IMR-90 (cell line): Measurements from ENCODE around the gene CSRNP3. TPM values are rescaled to one million over a fixed set of nuclear protein-coding genes. Genes with fewer than 3 reads are reported as not detected.

Experiments used
- ATAC-seq: fragments of 200-7000 bp; cut with Tn5 transposase; 2 replicates; pipeline ENCODE4 v1.9.1; 2020; ENCODE audit warnings: low read depth, mild to moderate bottlenecking, moderate library complexity
- BruUV-seq: library from RNA; stranded (reverse); fragments of 400-500 nt; replicated peaks from 2 replicates; lab custom pipeline; 2021; lab: Mats Ljungman, UMichigan
- CTCF ChIA-PET: fragments of 300-600 bp; formaldehyde crosslinking; extraction: SDS; loops from one replicate; lab custom pipeline; 2021; ENCODE audit warnings: antibody characterized with exemption; lab: Yijun Ruan, JAX
- POLR2A ChIA-PET: fragments of 300-600 bp; sonication (Branson Sonifier 250); formaldehyde crosslinking; loops from one replicate; lab custom pipeline; 2022; ENCODE audit warnings: antibody characterized with exemption; ENCODE audit not compliant: unreplicated experiment; lab: Charles Lee
- DNase-seq: peaks from one replicate; pipeline ENCODE4 v3.0.0; 2013
- H2AFZ ChIP-seq: replicated peaks from 2 replicates; pipeline ENCODE3; 2013; ENCODE audit warnings: low read length, mild to moderate bottlenecking; ENCODE audit not compliant: poor library complexity
- H2AK5ac ChIP-seq: 2 replicates; pipeline ENCODE4 v1.6.1; 2013; ENCODE audit warnings: low read depth, low read length, inconsistent platforms
- H2AK9ac ChIP-seq: replicated peaks from 2 replicates; pipeline ENCODE3; 2013; ENCODE audit warnings: mild to moderate bottlenecking, low read depth, low read length, moderate library complexity; ENCODE audit not compliant: poor library complexity
- H2BK120ac ChIP-seq: 2 replicates; pipeline ENCODE4 v1.6.1; 2013; ENCODE audit warnings: low read depth, low read length, inconsistent platforms
- H2BK15ac ChIP-seq: 3 replicates; pipeline ENCODE4 v1.6.1; 2013; ENCODE audit warnings: low read depth, low read length, inconsistent platforms
- H2BK20ac ChIP-seq: 2 replicates; pipeline ENCODE4 v1.6.1; 2013; ENCODE audit warnings: low read depth, mild to moderate bottlenecking, inconsistent platforms, low read length, moderate library complexity
- H2BK5ac ChIP-seq: 2 replicates; pipeline ENCODE4 v1.6.1; 2013; ENCODE audit warnings: mild to moderate bottlenecking, low read depth, low read length, inconsistent platforms; ENCODE audit not compliant: poor library complexity, severe bottlenecking
- H3K14ac ChIP-seq: replicated peaks from 2 replicates; pipeline ENCODE4 v1.6.1; 2013; ENCODE audit warnings: low read depth, low read length, inconsistent platforms
- H3K18ac ChIP-seq: 2 replicates; pipeline ENCODE4 v1.6.1; 2013; ENCODE audit warnings: low read depth, low read length, control low read depth
- H3K23ac ChIP-seq: 2 replicates; pipeline ENCODE4 v1.6.1; 2013; ENCODE audit warnings: low read depth, low read length, inconsistent platforms
- H3K27ac ChIP-seq: 2 replicates; pipeline ENCODE4 v1.5.1; 2013; ENCODE audit warnings: mild to moderate bottlenecking, control low read depth, low read length; ENCODE audit not compliant: insufficient read depth
- H3K27me3 ChIP-seq: 2 replicates; pipeline ENCODE4 v1.6.1; 2013; ENCODE audit warnings: low read length; ENCODE audit not compliant: control insufficient read depth, insufficient read depth
- H3K36me3 ChIP-seq: 2 replicates; pipeline ENCODE4 v1.6.1; 2013; ENCODE audit warnings: low read length, mixed read lengths; ENCODE audit not compliant: control insufficient read depth, insufficient read depth
- H3K4ac ChIP-seq: 2 replicates; pipeline ENCODE4 v1.6.1; 2013; ENCODE audit warnings: low read depth, low read length, inconsistent platforms
- H3K4me1 ChIP-seq: 2 replicates; pipeline ENCODE4 v1.6.1; 2013; ENCODE audit warnings: low read length, mixed read lengths; ENCODE audit not compliant: control insufficient read depth, insufficient read depth
- H3K4me2 ChIP-seq: 2 replicates; pipeline ENCODE4 v1.6.1; 2013; ENCODE audit warnings: low read depth, mild to moderate bottlenecking, control low read depth, low read length, moderate library complexity
- H3K4me3 ChIP-seq: 2 replicates; pipeline ENCODE4 v1.5.1; 2013; ENCODE audit warnings: low read depth, mild to moderate bottlenecking, control low read depth, low read length, moderate library complexity; ENCODE audit not compliant: insufficient read depth
- H3K56ac ChIP-seq: 2 replicates; pipeline ENCODE4 v1.6.1; 2013; ENCODE audit warnings: low read length, inconsistent platforms; ENCODE audit not compliant: insufficient read depth; ENCODE audit errors: extremely low read depth
- H3K79me1 ChIP-seq, 2 experiments: 2 replicates each; pipeline ENCODE4 v1.6.1; 2013; ENCODE audit warnings: low read length in 2 of 2, inconsistent platforms in 1 of 2, low read depth in 1 of 2
- H3K9ac ChIP-seq: 2 replicates; pipeline ENCODE4 v1.6.1; 2013; ENCODE audit warnings: low read depth, low read length, control low read depth
- H3K9me1 ChIP-seq: 2 replicates; pipeline ENCODE4 v1.6.1; 2013; ENCODE audit warnings: low read length, inconsistent platforms; ENCODE audit not compliant: insufficient read depth
- H3K9me3 ChIP-seq: 2 replicates; pipeline ENCODE4 v1.6.1; 2013; ENCODE audit warnings: low read length; ENCODE audit not compliant: control insufficient read depth, insufficient read depth
- H4K20me1 ChIP-seq: 2 replicates; pipeline ENCODE4 v1.6.1; 2013; ENCODE audit warnings: low read length, inconsistent platforms; ENCODE audit not compliant: insufficient read depth
- H4K5ac ChIP-seq: 2 replicates; pipeline ENCODE4 v1.6.1; 2013; ENCODE audit warnings: mild to moderate bottlenecking, low read depth, low read length, control low read depth
- H4K8ac ChIP-seq, 2 experiments: 2 replicates each; pipeline ENCODE4 v1.6.1; 2013; ENCODE audit warnings: low read depth in 2 of 2, low read length in 2 of 2, control low read depth in 1 of 2, inconsistent platforms in 1 of 2
- H4K91ac ChIP-seq: 2 replicates; pipeline ENCODE4 v1.6.1; 2013; ENCODE audit warnings: low read depth, low read length, inconsistent platforms; ENCODE audit not compliant: insufficient read depth
- MAZ ChIP-seq: IDR thresholded peaks from 2 replicates; pipeline ENCODE4 v1.6.1; 2012; ENCODE audit warnings: low read depth, mild to moderate bottlenecking, low read length, improper control_type of control experiment, moderate library complexity, borderline replicate concordance
- POLR2A ChIP-seq: IDR thresholded peaks from 2 replicates; pipeline ENCODE4 v1.6.1; 2012; ENCODE audit warnings: mild to moderate bottlenecking, low read depth, low read length
- RAD21 ChIP-seq: IDR thresholded peaks from 2 replicates; pipeline ENCODE4 v1.6.1; 2012; ENCODE audit warnings: low read length, improper control_type of control experiment
- USF2 ChIP-seq: fragments of 150-350 bp; IDR thresholded peaks from 2 replicates; pipeline ENCODE4 v1.6.1; 2017; ENCODE audit warnings: mild to moderate bottlenecking, antibody characterized with exemption, low read length, low read depth
- WGBS, 2 experiments: methylation state at CpG; one replicate each; pipeline versions ENCODE4 v1.1.5 to v1.1.7; 2013; ENCODE audit warnings: missing lambda C conversion rate in 2 of 2; ENCODE audit not compliant: insufficient read length in 1 of 2; ENCODE audit errors: extremely low coverage in 2 of 2; 5-methylcytosine and 5-hydroxymethylcytosine counted together
- dilution Hi-C: fragments of 300-500 bp; cut with HindIII; formaldehyde crosslinking; loops from one replicate; pipeline ENCODE4 v1.14.3; 2018; ENCODE audit warnings: low sequenced_read_pairs; ENCODE audit not compliant: unreplicated experiment
- in situ Hi-C: fragments of 300-500 bp; cut with MboI; formaldehyde crosslinking; loops from 3 replicates; pipeline ENCODE4 v1.14.3; 2019; ENCODE audit warnings: low sequenced_read_pairs, inconsistent platforms, mixed read lengths
- intact Hi-C: fragments of 100-400 bp; cut with micrococcal nuclease; formaldehyde crosslinking; loops from 2 replicates; pipeline ENCODE4 v1.10.0; 2022
- polyA plus RNA-seq, 3 experiments: library from polyadenylated mRNA; depleted of rRNA; stranded (reverse); fragments of >200 nt; gene quantifications; 2 replicates each; pipeline ENCODE4 v1.2.3, GENCODE V29; 2012; ENCODE audit warnings: low replicate concordance in 1 of 3
- total RNA-seq: library from RNA; depleted of rRNA; stranded (reverse); fragments of >200 nt; gene quantifications from 2 replicates; pipeline ENCODE4 v1.2.3, GENCODE V29; 2012
- TF ChIP-seq, protein P1 (sequence below): conservative IDR thresholded peaks from 2 replicates; pipeline ENCODE4 v1.5.1; 2012; ENCODE audit warnings: mild to moderate bottlenecking, low read depth, low read length, improper control_type of control experiment

The CSRNP3 gene
- total and polyA plus RNA-seq, 2 of the 4 experiments (the other 2 are of a cell fraction), result 0.21 to 0.72 TPM

- no peak overlapping the region for H2AK9ac ChIP-seq
- no peaks in the 10 kb centered on the region for H3K4me1 ChIP-seq
- H2AFZ ChIP-seq, result no peak overlapping the region
- H4K8ac ChIP-seq, result no peak overlapping the region
- H2BK120ac ChIP-seq, result no peak overlapping the region
- no peak overlapping the region for H2BK20ac ChIP-seq
- DNase-seq (no peak), ATAC-seq (no peak)
- no peak overlapping the region for H3K14ac ChIP-seq
- no peaks in the 10 kb centered on the region for H4K20me1 ChIP-seq
- H2BK5ac ChIP-seq, result no peak overlapping the region
- no peak overlapping the region for H3K4me2 ChIP-seq
- in situ Hi-C loops (no loop called here), dilution Hi-C loops (no loop called here), intact Hi-C loops (no loop called here)
- no peak for TF ChIP-seq MAZ
- TF ChIP-seq, protein P1, sequence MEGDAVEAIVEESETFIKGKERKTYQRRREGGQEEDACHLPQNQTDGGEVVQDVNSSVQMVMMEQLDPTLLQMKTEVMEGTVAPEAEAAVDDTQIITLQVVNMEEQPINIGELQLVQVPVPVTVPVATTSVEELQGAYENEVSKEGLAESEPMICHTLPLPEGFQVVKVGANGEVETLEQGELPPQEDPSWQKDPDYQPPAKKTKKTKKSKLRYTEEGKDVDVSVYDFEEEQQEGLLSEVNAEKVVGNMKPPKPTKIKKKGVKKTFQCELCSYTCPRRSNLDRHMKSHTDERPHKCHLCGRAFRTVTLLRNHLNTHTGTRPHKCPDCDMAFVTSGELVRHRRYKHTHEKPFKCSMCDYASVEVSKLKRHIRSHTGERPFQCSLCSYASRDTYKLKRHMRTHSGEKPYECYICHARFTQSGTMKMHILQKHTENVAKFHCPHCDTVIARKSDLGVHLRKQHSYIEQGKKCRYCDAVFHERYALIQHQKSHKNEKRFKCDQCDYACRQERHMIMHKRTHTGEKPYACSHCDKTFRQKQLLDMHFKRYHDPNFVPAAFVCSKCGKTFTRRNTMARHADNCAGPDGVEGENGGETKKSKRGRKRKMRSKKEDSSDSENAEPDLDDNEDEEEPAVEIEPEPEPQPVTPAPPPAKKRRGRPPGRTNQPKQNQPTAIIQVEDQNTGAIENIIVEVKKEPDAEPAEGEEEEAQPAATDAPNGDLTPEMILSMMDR, result no peak
- no peak for TF ChIP-seq POLR2A
- no peak for TF ChIP-seq RAD21
- no peak for TF ChIP-seq USF2
- BruUV-seq, result no TSS peak
- H2BK15ac ChIP-seq, result no peak overlapping the region
- no peaks in the 10 kb centered on the region for H3K9me3 ChIP-seq
- no peak overlapping the region for H2AK5ac ChIP-seq
- no peak overlapping the region for H3K9ac ChIP-seq
- H3K36me3 ChIP-seq, result no peaks in the 10 kb centered on the region
- H3K18ac ChIP-seq, result no peak overlapping the region
- H3K9me1 ChIP-seq, result no peaks in the 10 kb centered on the region
- no peak overlapping the region for H3K56ac ChIP-seq
- WGBS, 2 experiments, result 20% methylated on average over 1 of the region's 5 CpGs; no CpG with 5 or more reads in 1 of the 2 experiments
- no peak overlapping the region for H3K27ac ChIP-seq
- POLR2A ChIA-PET, result no interaction called here
- H3K4me3 ChIP-seq, result no peak overlapping the region
- CTCF ChIA-PET, result interaction anchor here (0.9 kb wide), 1 partner anchor 11 kb away, joined by 3 read pairs; no protein-coding TSS in a partner anchor
- no peak overlapping the region for H4K5ac ChIP-seq
- H3K79me1 ChIP-seq, result no peaks in the 10 kb centered on the region
- H3K23ac ChIP-seq, result no peak overlapping the region
- no peaks in the 10 kb centered on the region for H3K27me3 ChIP-seq
- no peak overlapping the region for H3K4ac ChIP-seq
- H4K91ac ChIP-seq, result no peak overlapping the region
Observed at GRCh38 chr2:165621086-165621560, 151.6 kb downstream of the CSRNP3 start.
